GM19395 (cell line): ENCODE results near the gene KRTAP10-7.
"Not testable (repeated sequence)": the region's sequence is repeated elsewhere in the genome, so short reads cannot be mapped to it uniquely, and the experiment has no call there.

Source experiments
- ATAC-seq: cut with Tn5 transposase; IDR thresholded peaks from one replicate; pipeline ENCODE4 v1.9.1; 2021; ENCODE audit warnings: mild to moderate bottlenecking, moderate library complexity; ENCODE audit not compliant: unreplicated experiment

Gene KRTAP10-7

GRCh38 chr21:44590311-44590721, 10.1 kb upstream of the KRTAP10-7 start:
- ATAC-seq = no peak

DNA sequence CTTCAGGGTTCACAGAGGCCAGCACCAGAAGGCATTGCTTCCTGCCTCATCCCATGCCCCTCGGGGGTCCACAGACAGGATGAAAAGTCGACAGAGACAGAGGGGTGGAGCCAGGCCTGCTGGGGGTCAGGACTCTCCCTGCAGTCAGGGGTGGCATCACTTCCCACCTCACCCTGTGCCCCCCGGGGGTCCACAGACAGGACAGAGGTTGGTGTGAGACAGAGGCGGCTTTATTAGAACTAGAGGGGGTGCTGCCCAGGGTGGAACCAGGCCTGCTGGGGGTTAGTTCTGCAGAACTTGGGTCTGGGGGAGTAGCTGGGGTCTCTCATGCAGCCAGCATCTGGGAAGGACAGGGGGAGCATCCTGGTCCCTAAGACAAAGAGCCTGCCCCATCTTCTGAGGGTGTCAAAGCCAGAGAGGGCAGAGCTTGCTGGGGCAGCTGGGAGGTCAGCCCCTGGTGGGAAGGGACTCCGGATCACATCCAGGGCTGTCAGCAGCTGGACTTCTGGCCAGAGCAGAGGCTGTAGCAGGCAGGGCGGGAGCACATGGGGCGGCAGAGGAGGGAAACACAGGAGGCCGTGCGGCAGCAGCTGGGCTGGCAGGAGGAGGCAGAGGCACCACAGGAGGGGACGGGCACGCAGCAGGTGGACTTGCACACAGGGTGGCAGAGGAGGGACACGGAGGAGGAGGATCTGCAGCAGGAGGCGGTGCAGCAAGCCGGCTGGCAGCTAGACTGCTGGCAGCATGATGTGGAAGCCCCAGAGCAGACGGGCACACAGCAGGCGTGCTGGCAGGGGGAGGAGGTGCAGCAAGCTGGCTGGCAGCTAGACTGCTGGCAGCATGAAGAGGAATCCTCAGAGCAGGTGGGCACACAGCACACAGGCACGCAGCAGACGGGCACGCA, 9.2 kb upstream of the KRTAP10-7 start:
- ATAC-seq = not testable (repeated sequence)

- ATAC-seq = not testable (repeated sequence)
Observed at GRCh38 chr21:44591801-44592130, 8.6 kb upstream of the KRTAP10-7 start.

- no peak for ATAC-seq
Observed at GRCh38 chr21:44592446-44593311, 7.7 kb upstream of the KRTAP10-7 start, which contains the start of gene KRTAP10-6. TSS of gene KRTAP10-6 (minus strand) at chr21:44592505. CDS start at chr21:44592484, 21 bp downstream.

DNA sequence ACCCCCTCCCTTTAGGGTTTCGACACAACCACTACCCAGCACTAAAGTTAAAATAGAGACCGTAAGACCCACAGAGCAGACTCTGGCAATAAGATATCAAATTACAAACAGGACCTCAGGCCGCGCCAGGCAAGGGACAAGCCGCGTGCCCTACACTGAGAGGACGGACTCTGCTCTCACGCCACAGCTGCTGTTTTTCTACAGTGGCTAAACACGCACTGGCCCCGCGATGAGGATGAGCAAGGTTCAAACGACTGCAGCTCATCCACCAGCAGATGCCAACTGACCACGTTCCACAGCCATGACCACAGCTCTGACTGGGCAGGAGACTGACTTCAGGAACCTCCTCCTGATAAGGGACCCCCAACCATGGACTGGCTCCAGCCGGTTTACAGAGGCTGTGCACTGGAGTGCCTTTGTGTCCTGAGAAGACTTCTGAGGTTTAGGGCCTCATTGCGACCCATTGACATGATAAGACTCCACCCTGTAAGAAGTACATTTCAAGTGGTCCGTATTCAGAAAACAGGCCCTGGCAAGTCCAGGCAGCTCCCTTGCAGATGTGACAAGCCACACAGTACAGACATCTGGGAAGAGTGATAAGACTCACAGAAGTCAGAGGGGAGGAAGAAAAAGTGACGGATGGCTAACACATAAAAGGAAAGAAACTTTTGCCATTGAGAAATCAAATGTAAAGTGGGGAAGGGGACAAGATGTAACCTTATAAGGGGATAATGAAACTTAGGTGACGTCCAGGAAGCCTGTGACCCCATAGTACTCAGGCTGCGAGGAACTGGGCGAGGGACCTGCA, 6.6 kb upstream of the KRTAP10-7 start:
- ATAC-seq = no peak

- ATAC-seq = no peak
Observed at GRCh38 chr21:44594406-44594916, 5.9 kb upstream of the KRTAP10-7 start.

DNA sequence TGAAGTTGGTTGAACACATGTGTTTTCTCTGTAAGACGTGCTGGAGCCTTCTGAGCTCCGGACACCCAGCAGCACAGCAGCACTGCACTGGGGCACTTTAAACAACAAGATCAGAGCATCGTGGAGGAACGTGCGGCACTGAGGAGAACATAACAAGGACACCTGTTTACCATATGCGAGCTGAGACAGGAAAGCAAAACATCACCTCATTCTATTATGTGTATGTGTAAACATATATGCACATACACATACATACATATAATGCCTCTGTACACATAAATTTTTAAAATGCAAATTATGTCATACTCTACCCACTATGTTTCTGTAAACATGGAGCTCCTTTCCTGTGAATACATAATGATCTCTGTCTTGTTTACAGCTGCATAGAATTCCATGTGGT, 4.9 kb upstream of the KRTAP10-7 start:
- ATAC-seq = no peak

DNA sequence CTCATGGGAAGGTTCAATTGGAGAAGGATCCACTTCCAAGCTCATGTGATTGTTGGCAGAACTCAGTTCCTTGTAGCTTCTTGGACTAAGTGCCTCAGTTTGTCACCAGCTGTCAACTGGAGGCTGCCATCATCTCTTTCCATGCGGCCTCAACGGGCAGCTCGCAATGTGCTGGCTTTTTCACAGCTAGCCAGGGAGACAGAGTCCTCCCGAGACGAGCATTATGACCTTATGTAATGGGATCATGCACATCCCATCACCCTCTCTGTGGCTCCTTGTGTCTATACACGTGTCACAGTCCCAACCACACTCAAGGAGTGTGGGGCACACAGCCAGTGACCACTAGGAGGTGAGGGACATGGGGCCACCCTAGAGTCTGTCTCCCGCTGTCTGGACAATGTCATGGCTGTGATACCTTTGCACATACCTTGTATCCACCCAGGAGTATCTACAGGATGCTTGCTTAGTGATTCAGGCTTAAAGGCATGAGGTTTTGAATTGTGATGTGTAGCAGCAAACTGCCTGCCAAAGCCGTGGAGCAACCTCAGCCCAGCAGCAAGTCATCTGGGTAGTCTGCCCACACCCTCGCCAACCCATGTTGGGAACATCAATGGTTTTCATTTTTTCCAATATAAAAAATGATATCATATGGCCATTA, 4.2 kb upstream of the KRTAP10-7 start:
- no peak for ATAC-seq

DNA sequence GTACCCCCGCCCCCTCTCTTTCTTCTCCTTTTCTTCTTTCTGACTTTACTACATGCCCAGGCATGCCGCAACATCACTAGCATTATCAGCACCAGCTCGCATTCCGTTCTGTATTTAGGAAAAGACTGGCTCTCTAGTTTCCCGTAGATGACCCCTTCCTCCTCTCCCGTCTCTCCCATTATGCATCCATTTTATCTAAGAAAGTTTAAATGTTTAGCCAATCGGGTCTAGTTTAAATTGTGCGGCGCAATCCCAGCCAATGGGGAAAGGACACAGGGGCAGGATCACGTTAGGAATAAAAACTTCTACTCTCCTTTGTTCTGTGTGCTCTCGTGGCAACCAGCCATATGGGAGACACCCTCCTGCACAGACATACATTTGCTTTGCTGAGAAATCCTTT, 2.3 kb upstream of the KRTAP10-7 start:
- no peak for ATAC-seq

DNA sequence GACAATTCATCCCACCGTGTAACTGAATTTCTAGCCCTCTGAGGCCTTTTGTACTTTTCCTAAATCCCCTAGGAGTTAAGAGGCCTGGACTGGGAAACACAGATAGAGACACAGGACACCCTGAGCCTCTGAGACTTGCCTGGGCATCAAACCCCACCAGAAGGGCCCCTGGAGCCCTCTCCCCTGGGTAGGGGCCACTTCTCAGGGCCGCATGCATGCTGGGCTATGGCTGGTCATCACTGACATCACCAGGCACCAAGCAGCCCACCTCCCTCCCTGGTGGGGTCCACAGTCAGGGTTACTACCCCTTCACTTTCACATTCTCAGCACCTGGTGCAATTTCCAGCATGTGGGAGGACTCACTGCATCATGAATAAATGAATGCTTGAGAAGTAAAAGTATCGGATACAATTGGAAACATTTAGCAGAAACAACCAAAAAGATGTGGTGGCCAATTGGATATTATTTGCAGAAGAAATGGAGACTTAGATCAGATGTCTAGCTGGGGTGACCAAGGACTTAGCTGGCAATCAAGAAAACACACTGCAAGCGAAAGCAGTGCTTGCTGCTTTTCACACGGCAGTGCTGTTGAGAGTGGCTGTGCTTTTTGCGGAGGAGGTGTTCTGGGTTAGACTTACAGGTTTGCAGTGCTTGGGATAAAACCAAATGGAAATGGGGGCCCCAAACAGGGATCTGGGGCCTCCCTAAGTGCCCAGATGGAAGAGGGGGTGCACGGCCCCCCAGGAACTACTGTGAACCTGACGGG, 950 bp upstream of the KRTAP10-7 start:
- no peak for ATAC-seq

DNA sequence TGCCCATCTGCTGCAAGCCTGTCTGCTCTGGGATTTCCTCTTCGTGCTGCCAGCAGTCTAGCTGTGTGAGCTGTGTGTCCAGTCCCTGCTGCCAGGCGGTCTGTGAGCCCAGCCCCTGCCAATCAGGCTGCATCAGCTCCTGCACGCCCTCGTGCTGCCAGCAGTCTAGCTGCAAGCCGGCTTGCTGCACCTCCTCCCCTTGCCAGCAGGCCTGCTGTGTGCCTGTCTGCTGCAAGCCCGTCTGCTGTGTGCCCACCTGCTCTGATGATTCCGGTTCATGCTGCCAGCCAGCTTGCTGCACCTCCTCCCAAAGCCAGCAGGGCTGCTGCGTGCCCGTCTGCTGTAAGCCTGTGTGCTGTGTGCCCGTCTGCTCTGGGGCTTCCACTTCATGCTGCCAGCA, 694 bp downstream of the KRTAP10-7 start:
- ATAC-seq = not testable (repeated sequence)

GRCh38 chr21:44601596-44602462, 1.4 kb downstream of the KRTAP10-7 start:
- ATAC-seq = no peak

- no peak for ATAC-seq
Observed at GRCh38 chr21:44602463-44602850, 2.1 kb downstream of the KRTAP10-7 start.

DNA sequence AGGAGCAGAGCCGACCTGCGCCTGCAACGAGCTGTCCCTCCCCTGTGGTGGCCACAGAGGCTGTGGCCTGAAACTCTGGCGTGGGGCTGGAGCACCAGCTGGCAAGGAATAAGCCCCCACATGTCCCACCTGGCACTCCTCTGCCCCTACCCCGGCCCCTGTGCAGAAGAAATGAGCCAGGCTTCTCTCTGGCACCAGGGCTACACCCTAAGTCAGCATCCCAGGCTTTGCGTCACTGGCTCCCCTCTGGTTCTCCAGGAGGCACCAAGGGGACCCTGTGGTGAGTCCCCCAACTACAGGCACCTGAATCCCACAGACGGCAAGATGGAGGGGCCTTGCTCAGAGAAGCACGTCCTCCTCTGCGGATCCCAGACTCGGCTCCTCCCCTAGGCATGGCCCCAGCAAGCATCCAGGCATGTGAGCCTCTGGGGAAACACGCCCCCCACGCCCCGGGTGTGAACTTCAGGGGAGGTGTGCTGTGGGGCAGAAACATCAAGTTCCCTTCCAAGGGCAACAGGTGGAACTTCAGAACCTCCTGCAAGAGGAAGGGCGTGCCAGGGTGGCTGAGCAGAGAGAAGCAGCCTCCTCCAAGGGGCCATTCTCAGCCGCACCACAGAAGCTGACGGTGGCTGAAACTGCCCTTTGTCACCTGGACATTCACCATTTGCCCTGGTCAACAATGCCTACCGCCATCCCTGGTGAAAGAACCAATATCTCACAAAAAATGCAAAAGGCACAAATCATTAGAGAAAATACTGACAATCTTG, 2.9 kb downstream of the KRTAP10-7 start:
- no peak for ATAC-seq

DNA sequence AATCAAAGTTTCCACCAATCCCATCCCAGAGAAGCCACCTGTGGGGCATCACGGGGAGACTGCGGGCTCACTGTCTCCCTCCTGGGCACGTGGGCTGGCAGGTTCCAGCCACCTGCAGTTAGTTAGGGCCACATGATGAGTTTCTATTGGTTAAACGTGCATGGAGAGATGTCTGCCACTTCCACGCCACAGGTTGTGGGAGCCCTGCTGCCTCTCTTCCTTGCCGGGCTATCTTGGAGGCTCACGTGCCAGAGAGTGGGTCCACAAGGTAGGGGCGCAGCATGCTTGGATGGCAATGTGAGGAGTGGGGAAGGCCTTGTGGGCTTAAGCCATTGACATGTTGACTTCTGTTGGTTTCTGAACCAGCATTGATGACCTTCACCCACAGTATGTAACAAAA, 3.5 kb downstream of the KRTAP10-7 start:
- ATAC-seq = no peak

DNA sequence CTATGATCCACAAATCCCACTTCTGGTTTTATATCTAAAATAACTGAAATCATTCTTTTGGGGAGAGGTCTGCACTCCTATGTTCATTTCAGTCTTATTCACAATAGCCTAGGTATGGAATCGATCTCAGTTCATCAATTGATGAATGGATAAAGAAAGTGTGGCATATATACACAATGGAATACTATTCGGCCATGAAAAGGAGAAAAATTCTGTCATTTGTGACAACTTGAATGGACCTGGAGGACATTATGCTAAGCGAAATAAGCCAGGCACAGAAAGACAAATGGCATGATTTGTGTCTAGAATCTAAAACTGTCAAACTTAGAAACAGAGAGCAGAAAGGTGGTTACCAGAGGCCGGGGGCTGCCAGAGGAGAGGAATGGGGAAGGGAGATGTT, 6.1 kb downstream of the KRTAP10-7 start:
- no peak for ATAC-seq

DNA sequence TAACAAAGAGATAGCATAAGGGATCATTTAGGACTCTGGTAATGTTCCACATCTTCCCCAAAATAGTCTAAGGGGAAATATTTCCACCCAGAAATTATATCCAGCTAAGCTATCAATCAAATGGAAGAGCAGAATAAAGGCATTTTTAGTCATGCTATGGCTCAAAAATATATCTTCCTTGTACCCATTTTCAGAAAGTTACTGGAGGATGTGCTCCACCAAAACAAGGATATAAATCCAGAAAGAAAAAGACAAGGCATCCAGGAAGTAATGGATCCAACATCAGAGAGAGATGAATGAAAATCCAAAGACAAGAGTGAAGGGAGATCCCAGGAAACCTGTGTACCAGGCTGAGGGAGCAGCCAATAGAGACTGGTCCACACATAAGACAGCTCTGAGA, 8.8 kb downstream of the KRTAP10-7 start:
- no peak for ATAC-seq
